Activated CD4-positive, alpha-beta memory T cell treated with anti-CD3 and anti-CD28 coated beads, Interleukin-2, amount 10 ng/mL, durations not matched to agents 7 days and 5 days (primary cell): ENCODE results near the gene LRFN5. TPM values are rescaled to one million over a fixed set of nuclear protein-coding genes. Genes with fewer than 3 reads are reported as not detected.
"Not testable (repeated sequence)": the region's sequence is repeated elsewhere in the genome, so short reads cannot be mapped to it uniquely, and the experiment has no call there.

Experiments
- CTCF ChIA-PET: fragments of 350-600 bp; sonication (Branson Sonifier 250); formaldehyde crosslinking; loops from one replicate; lab custom pipeline; 2021; ENCODE audit warnings: antibody characterized with exemption, inconsistent platforms; lab: Charles Lee
- POLR2A ChIA-PET: fragments of 350-600 bp; sonication (Branson Sonifier 250); formaldehyde crosslinking; loops from one replicate; lab custom pipeline; 2021; ENCODE audit warnings: antibody characterized with exemption; lab: Charles Lee
- DNase-seq: peaks from one replicate; pipeline ENCODE4 v3.0.0-alpha.2; 2020
- H3K27ac Mint-ChIP-seq: one replicate; pipeline ENCODE4 v1.8.0; 2021; ENCODE audit warnings: mild to moderate bottlenecking, mixed read lengths
- H3K27me3 Mint-ChIP-seq: one replicate; pipeline ENCODE4 v1.8.0; 2021; ENCODE audit warnings: mixed read lengths
- H3K36me3 Mint-ChIP-seq: one replicate; pipeline ENCODE4 v1.8.0; 2021; ENCODE audit warnings: low read depth, mixed read lengths
- H3K4me1 Mint-ChIP-seq: one replicate; pipeline ENCODE4 v1.8.0; 2021; ENCODE audit warnings: mixed read lengths
- H3K4me3 Mint-ChIP-seq: one replicate; pipeline ENCODE4 v1.8.0; 2021; ENCODE audit warnings: mild to moderate bottlenecking, mixed read lengths
- H3K9me3 Mint-ChIP-seq: one replicate; pipeline ENCODE4 v1.8.0; 2021; ENCODE audit warnings: mixed read lengths
- total RNA-seq, 2 experiments: library from RNA; stranded (reverse); gene quantifications; one replicate each; pipeline ENCODE4 v1.2.3, GENCODE V29; 2021

The LRFN5 gene
- total RNA-seq, 2 experiments from 2014 or later = not detected

DNA sequence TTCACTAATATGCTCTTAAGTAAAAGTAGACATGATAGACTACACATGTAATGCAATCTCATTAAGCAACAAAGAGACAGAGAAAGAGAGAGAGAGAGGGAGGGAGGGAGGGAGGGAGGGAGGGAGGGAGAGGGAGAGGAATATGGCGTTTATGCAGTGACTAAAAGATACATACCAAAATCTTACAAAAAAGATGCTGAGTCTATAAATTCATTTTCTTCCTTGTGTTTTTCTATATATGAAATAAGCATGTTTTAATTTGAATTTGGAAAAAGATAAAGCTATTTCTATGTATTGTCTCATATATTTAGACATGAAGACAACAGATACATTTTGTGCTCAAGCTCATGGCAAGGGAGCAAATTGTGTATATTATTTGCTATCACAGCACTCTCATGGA is 44.1 kb downstream of the LRFN5 start:
- DNase-seq = no peak
- no peak overlapping the region for H3K27ac Mint-ChIP-seq
- CTCF ChIA-PET = no interaction called here
- POLR2A ChIA-PET = no interaction called here
- H3K36me3 Mint-ChIP-seq = no peaks in the 10 kb centered on the region
- no peaks in the 10 kb centered on the region for H3K4me1 Mint-ChIP-seq
- H3K4me3 Mint-ChIP-seq = no peak overlapping the region
- H3K27me3 Mint-ChIP-seq = no peaks in the 10 kb centered on the region
- H3K9me3 Mint-ChIP-seq = no peaks in the 10 kb centered on the region

DNA sequence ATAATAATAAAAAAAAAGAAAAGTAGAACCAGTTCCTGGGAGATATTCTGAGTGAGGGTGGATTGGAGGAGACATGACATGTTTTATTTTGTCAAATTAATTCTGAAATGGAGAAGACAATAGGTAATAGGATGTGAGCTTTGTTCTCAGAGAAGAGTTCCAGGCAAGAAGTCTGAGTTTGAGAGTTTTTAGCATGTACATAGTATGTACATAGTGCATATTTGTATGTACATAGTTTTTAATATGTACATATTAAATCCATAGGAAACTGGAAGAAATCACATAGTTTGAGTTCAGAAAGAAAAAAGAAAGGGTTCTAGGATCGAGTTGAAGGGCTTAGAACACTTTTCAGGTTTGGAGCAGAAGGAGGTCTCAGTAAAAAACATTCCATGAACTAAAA is 47.5 kb downstream of the LRFN5 start:
- no peak overlapping the region for H3K27ac Mint-ChIP-seq
- H3K27me3 Mint-ChIP-seq = no peaks in the 10 kb centered on the region
- no peaks in the 10 kb centered on the region for H3K36me3 Mint-ChIP-seq
- no peaks in the 10 kb centered on the region for H3K9me3 Mint-ChIP-seq
- DNase-seq = no peak
- CTCF ChIA-PET = no interaction called here
- POLR2A ChIA-PET = no interaction called here
- no peak overlapping the region for H3K4me3 Mint-ChIP-seq
- H3K4me1 Mint-ChIP-seq = no peaks in the 10 kb centered on the region

DNA sequence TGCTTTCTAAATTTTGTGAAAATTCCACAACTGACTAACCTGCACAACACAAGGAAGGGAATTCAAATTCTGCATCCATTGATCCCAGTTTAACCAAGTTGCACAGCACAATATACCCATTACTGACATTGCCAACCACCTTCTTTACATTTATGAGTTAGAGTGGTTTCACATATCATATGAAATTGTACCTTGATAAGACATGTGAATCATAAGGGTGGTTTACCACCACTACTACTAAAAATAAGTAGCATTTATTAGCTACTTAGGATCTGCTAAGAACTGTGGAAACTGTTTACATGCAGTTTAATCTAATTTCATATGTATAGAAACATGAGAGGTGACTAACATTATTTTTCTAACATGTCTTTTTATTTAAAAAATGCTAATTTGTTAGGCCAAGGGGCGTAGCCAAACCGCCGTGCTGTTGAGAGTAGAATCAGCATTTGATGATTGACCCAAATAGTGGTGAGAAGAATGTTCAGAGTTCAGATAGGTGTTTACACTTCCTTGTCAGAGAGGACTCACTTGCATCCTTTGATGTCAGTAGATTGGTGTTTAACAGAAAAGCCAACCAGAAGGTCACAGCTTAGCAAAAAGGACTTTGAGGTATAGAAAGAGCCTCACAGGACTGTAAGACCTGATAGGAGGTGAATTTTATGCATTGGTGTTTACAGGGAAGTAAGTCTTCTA is 56.2 kb downstream of the LRFN5 start:
- ChIA-PET CTCF (no interaction called here), POLR2A (no interaction called here)
- Mint-ChIP-seq H3K27ac (no peak overlapping the region), H3K4me3 (no peak overlapping the region), H3K9me3 (no peaks in the 10 kb centered on the region), H3K4me1 (no peaks in the 10 kb centered on the region), H3K36me3 (no peaks in the 10 kb centered on the region), H3K27me3 (no peaks in the 10 kb centered on the region)
- DNase-seq = no peak

DNA sequence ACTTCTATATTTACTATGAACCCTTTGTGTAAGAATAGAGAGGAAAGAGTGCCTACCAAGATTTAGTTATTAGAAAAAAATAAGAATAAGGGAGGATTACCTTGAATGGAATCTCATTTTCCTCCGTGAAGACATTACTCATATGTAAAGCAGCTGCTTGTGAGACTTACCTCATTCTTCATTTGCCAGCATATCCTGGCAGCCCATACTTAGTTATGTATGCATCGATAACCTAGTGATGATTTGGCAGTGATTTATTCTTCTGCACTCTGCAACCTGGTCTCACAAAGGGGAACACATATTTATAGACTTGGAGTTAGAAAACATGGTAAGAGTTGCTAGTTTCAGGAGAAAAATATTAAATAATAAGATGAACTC is 56.8 kb downstream of the LRFN5 start:
- Mint-ChIP-seq H3K36me3 (no peaks in the 10 kb centered on the region), H3K9me3 (no peaks in the 10 kb centered on the region), H3K4me1 (no peaks in the 10 kb centered on the region), H3K27me3 (no peaks in the 10 kb centered on the region), H3K27ac (no peak overlapping the region), H3K4me3 (no peak overlapping the region)
- POLR2A ChIA-PET = no interaction called here
- CTCF ChIA-PET = no interaction called here
- no peak for DNase-seq

DNA sequence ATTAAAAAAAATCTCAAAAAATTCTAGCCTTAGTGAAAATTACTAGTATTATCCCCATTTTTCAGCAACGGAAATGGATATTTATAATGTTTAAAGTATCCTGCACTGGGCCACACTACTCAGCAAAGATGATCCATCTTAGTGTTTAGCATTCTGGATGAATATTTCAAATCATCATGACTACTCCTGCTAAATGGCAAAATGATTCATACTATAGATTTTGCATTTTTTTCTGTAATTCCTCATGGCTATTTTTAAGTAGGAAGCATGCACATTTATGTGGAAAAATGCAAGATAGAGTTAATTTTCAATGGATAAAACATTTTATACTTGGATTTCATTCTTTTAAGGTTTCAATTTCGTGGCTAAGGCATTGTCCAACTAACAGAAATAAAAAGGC is 59.6 kb downstream of the LRFN5 start:
- POLR2A ChIA-PET = no interaction called here
- Mint-ChIP-seq H3K9me3 (no peaks in the 10 kb centered on the region), H3K36me3 (no peaks in the 10 kb centered on the region)

DNA sequence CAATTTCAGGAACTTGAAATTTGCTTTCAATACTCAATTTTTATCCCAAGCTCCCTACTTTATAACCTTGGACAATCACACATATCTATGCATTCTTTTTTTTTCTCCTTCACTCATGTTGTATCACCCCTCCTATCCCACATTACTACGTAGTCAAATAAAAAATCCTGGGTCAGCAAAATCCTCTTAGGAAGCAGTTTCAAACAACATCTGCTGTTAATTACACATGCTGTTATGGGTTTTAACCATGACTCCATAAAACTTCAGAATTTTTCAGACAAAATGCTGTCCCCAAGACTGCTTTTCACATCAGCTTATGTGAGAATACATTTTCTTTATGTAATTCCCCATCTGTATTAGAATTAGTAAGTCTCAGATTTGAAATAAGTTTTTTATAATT is 61.7 kb downstream of the LRFN5 start:
- Mint-ChIP-seq H3K4me3 (no peak overlapping the region), H3K4me1 (no peaks in the 10 kb centered on the region), H3K27ac (no peak overlapping the region), H3K9me3 (no peaks in the 10 kb centered on the region), H3K27me3 (no peaks in the 10 kb centered on the region), H3K36me3 (no peaks in the 10 kb centered on the region)
- ChIA-PET CTCF (no interaction called here), POLR2A (no interaction called here)
- DNase-seq = no peak

More for the DNA sequence above, 59.6 kb downstream of the LRFN5 start:
- H3K4me1 Mint-ChIP-seq = no peaks in the 10 kb centered on the region
- CTCF ChIA-PET = no interaction called here
- no peaks in the 10 kb centered on the region for H3K27me3 Mint-ChIP-seq
- no peak overlapping the region for H3K27ac Mint-ChIP-seq
- no peak for DNase-seq
- H3K4me3 Mint-ChIP-seq = no peak overlapping the region

DNA sequence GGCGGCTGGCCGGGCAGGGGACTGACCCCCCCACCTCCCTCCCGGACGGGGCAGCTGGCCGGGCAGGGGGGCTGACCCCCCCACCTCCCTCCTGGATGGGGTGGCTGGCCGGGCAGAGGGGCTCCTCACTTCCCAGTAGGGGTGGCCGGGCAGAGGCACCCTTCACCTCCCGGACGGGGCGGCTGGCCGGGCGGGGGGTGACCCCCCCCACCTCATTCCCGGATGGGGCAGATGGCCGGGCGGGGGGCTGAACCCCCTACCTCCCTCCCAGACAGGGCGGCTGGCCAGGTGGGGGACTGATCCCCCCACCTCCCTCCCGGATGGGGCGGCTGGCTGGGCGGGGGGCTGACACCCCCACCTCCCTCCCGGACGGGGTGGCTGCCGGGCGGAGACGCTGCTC is 66.9 kb downstream of the LRFN5 start:
- not testable (repeated sequence) for H3K27ac Mint-ChIP-seq, H3K36me3 Mint-ChIP-seq

DNA sequence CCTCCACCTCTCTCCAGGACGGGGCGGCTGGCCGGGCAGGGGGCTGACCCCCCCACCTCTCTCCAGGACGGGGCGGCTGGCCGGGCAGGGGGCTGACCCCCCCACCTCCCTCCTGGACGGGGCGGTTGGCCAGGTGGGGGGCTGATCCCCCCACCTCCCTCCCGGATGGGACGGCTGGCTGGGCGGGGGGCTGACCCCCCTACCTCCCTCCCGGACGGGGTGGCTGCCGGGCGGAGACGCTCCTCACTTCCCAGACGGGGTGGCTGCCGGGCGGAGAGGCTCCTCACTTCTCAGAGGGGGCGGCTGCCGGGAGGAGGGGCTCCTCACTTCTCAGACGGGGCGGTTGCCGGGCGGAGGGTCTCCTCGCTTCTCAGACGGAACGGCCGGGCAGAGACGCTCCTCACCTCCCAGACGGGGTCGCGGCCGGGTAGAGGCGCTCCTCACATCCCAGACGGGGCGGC is 67.9 kb downstream of the LRFN5 start:
- not testable (repeated sequence) for H3K4me1 Mint-ChIP-seq, H3K27me3 Mint-ChIP-seq, H3K9me3 Mint-ChIP-seq

More for the DNA sequence above, 66.9 kb downstream of the LRFN5 start:
- H3K9me3 Mint-ChIP-seq, H3K4me1 Mint-ChIP-seq, H3K4me3 Mint-ChIP-seq, H3K27me3 Mint-ChIP-seq, CTCF ChIA-PET, POLR2A ChIA-PET, DNase-seq: not testable (repeated sequence)

DNA sequence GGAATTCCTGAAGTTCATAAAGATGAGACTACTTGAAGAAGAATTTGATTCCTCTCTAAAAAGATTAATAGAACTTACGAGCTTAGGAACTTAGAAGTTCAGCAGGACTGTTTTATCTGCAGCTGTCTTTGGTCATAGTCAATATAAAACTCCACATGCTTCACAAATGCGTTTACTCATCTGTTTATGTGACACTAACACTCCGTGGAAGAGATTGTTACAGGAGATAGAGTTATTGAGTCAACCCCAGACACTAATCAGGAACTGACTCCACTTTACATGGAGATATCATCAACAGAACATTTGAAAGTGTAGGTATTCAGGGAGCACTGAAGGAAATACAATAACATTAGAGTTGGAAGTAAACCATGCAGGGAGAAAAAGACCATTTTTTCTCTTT is 92.8 kb downstream of the LRFN5 start:
- Mint-ChIP-seq H3K36me3 (no peaks in the 10 kb centered on the region), H3K27ac (no peak overlapping the region), H3K4me3 (no peak overlapping the region), H3K27me3 (no peaks in the 10 kb centered on the region), H3K9me3 (no peaks in the 10 kb centered on the region), H3K4me1 (no peaks in the 10 kb centered on the region)
- POLR2A ChIA-PET = no interaction called here
- CTCF ChIA-PET = no interaction called here
- no peak for DNase-seq

More for the DNA sequence above, 67.9 kb downstream of the LRFN5 start:
- H3K36me3 Mint-ChIP-seq, POLR2A ChIA-PET, H3K27ac Mint-ChIP-seq, DNase-seq, CTCF ChIA-PET, H3K4me3 Mint-ChIP-seq: not testable (repeated sequence)

DNA sequence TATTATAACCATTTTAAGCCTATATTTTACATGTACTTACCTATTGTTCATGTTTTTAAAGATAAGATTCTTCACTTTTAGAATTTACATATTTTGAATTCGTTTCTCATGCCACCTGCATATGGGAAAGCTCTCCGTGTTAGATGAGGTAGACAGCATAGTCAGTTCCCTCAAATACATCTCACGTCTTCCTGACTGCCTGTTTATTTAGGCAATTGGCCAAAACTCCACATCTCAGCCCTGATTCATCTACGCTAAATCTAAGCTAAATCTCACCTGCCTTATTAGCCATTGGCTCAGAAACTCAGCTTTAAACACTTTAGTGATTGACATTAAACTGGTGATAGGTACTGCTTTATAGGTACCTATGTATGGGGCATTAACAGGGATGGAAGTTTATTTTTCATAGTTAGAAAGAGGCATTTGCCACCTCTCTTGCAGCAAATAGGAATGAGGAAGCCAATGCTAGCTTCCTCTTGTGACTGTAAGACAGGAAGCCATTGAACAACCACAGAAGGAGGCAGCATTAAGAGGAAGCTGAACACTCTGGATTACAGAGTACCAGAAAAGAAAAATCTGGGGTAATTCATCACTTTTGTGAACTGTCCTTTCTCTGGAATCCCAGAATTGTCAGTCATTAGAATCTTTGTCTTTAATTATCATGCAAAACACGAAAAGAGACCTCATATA is 111.9 kb downstream of the LRFN5 start:
- Mint-ChIP-seq H3K4me3 (no peak overlapping the region), H3K4me1 (peaks cover 6% of the 10 kb centered on the region), H3K27ac (no peak overlapping the region), H3K27me3 (no peaks in the 10 kb centered on the region), H3K36me3 (no peaks in the 10 kb centered on the region), H3K9me3 (peaks cover 2% of the 10 kb centered on the region)
- CTCF ChIA-PET = no interaction called here
- no peak for DNase-seq
- POLR2A ChIA-PET = no interaction called here

DNA sequence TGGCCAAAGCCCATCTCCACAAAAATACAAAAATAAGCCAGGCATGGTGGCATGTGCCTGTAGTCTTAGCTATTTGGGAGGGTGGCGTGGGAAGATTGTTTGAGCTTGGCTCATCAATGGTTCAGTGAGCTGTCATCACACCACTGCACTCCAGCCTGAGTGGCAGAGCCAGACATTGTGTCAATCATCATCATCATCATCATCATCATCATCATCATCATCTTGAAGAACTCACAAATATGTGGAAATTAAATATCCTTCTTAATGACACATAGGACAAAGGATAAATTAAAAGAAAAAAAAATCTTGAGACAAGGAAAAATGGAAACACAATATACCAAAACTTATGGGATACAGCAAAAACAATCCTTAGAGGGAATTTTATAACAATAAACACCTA is 132.5 kb downstream of the LRFN5 start:
- Mint-ChIP-seq H3K36me3 (no peaks in the 10 kb centered on the region), H3K27me3 (peaks cover 1% of the 10 kb centered on the region), H3K4me3 (no peak overlapping the region), H3K4me1 (no peaks in the 10 kb centered on the region), H3K9me3 (peaks cover 16% of the 10 kb centered on the region), H3K27ac (no peak overlapping the region)
- no peak for DNase-seq
- ChIA-PET CTCF (no interaction called here), POLR2A (no interaction called here)

DNA sequence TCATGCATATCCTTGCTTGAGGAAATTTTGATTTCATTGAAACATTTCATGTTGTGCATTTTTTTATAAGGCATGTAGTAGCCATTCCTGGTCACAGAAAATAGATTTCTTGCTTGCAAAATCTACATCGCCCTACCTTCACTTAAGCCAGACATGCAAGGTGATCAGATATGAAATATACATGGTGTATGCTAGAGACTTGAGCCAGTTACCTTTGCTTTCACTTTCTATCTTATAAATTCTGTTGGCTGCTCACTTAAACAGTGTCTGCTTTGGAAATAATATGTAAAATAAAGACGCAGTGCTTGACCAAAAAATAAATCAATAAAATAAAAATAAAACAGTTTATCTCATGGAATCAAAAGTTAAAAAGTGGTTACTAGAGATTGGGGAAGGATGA is 136.5 kb downstream of the LRFN5 start:
- no peak overlapping the region for H3K4me3 Mint-ChIP-seq
- H3K27me3 Mint-ChIP-seq = no peaks in the 10 kb centered on the region
- no peak overlapping the region for H3K27ac Mint-ChIP-seq
- CTCF ChIA-PET = no interaction called here
- no peak for DNase-seq
- no peaks in the 10 kb centered on the region for H3K36me3 Mint-ChIP-seq
- peaks cover 7% of the 10 kb centered on the region for H3K9me3 Mint-ChIP-seq
- no peaks in the 10 kb centered on the region for H3K4me1 Mint-ChIP-seq
- POLR2A ChIA-PET = no interaction called here

DNA sequence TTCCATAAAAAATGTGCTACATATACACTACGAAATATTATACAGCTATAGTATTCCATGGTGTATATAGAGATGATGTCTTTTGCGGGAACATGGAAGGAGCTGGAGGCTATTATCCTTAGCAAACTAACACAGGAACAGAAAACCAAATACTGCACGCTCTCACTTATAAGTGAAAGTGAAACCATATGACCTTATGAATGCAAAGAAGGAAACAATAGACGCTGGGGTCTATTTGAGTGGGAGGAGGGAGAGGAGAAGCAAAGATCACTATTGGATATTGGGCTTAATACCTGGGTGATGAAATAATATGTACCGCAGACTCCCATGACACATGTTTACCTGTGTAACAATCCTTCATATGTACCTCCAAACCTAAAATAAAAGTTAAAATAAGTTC is 142.8 kb downstream of the LRFN5 start:
- H3K9me3 Mint-ChIP-seq = peaks cover 2% of the 10 kb centered on the region
- peaks cover 7% of the 10 kb centered on the region for H3K4me1 Mint-ChIP-seq
- ChIA-PET CTCF (no interaction called here), POLR2A (no interaction called here)
- H3K36me3 Mint-ChIP-seq = no peaks in the 10 kb centered on the region
- peak overlapping the region; percentile 49 for H3K4me3 Mint-ChIP-seq
- no peaks in the 10 kb centered on the region for H3K27me3 Mint-ChIP-seq
- H3K27ac Mint-ChIP-seq = peak overlapping the region; percentile 42
- no peak for DNase-seq

DNA sequence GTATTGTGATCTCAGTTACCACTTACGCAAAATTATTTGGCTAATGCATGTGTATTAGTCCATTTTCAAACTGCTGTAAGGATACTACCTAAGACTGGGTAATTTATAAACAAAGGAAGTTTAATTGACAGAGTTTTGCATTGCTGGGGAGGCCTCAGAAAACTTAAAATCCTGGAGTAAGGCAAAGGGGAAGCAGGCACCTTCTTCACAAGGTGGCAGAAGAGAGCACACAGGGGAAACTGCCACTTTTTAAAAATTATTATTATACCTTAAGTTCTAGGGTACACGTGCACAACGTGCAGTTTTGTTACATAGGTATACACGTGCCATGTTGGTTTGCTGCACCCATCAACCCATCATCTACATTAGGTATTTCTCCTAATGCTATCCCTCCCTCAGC is 143.9 kb downstream of the LRFN5 start:
- POLR2A ChIA-PET, H3K36me3 Mint-ChIP-seq, H3K27ac Mint-ChIP-seq, H3K27me3 Mint-ChIP-seq, CTCF ChIA-PET, H3K4me1 Mint-ChIP-seq, H3K9me3 Mint-ChIP-seq, H3K4me3 Mint-ChIP-seq, DNase-seq: not testable (repeated sequence)
